IMR-90 (cell line): Measurements from ENCODE around the gene MYO5A. TPM values are rescaled to one million over a fixed set of nuclear protein-coding genes. Genes with fewer than 3 reads are reported as not detected.

Source experiments
- ATAC-seq: fragments of 200-7000 bp; cut with Tn5 transposase; 2 replicates; pipeline ENCODE4 v1.9.1; 2020; ENCODE audit warnings: low read depth, mild to moderate bottlenecking, moderate library complexity
- BruUV-seq: library from RNA; stranded (reverse); fragments of 400-500 nt; replicated peaks from 2 replicates; lab custom pipeline; 2021; lab: Mats Ljungman, UMichigan
- CTCF ChIA-PET: fragments of 300-600 bp; formaldehyde crosslinking; extraction: SDS; loops from one replicate; lab custom pipeline; 2021; ENCODE audit warnings: antibody characterized with exemption; lab: Yijun Ruan, JAX
- POLR2A ChIA-PET: fragments of 300-600 bp; sonication (Branson Sonifier 250); formaldehyde crosslinking; loops from one replicate; lab custom pipeline; 2022; ENCODE audit warnings: antibody characterized with exemption; ENCODE audit not compliant: unreplicated experiment; lab: Charles Lee
- DNase-seq: peaks from one replicate; pipeline ENCODE4 v3.0.0; 2013
- H2AFZ ChIP-seq: replicated peaks from 2 replicates; pipeline ENCODE3; 2013; ENCODE audit warnings: low read length, mild to moderate bottlenecking; ENCODE audit not compliant: poor library complexity
- H2AK5ac ChIP-seq: 2 replicates; pipeline ENCODE4 v1.6.1; 2013; ENCODE audit warnings: low read depth, low read length, inconsistent platforms
- H2AK9ac ChIP-seq: replicated peaks from 2 replicates; pipeline ENCODE3; 2013; ENCODE audit warnings: mild to moderate bottlenecking, low read depth, low read length, moderate library complexity; ENCODE audit not compliant: poor library complexity
- H2BK120ac ChIP-seq: 2 replicates; pipeline ENCODE4 v1.6.1; 2013; ENCODE audit warnings: low read depth, low read length, inconsistent platforms
- H2BK15ac ChIP-seq: 3 replicates; pipeline ENCODE4 v1.6.1; 2013; ENCODE audit warnings: low read depth, low read length, inconsistent platforms
- H2BK20ac ChIP-seq: 2 replicates; pipeline ENCODE4 v1.6.1; 2013; ENCODE audit warnings: low read depth, mild to moderate bottlenecking, inconsistent platforms, low read length, moderate library complexity
- H2BK5ac ChIP-seq: 2 replicates; pipeline ENCODE4 v1.6.1; 2013; ENCODE audit warnings: mild to moderate bottlenecking, low read depth, low read length, inconsistent platforms; ENCODE audit not compliant: poor library complexity, severe bottlenecking
- H3K14ac ChIP-seq: replicated peaks from 2 replicates; pipeline ENCODE4 v1.6.1; 2013; ENCODE audit warnings: low read depth, low read length, inconsistent platforms
- H3K18ac ChIP-seq: 2 replicates; pipeline ENCODE4 v1.6.1; 2013; ENCODE audit warnings: low read depth, low read length, control low read depth
- H3K23ac ChIP-seq: 2 replicates; pipeline ENCODE4 v1.6.1; 2013; ENCODE audit warnings: low read depth, low read length, inconsistent platforms
- H3K27ac ChIP-seq: 2 replicates; pipeline ENCODE4 v1.5.1; 2013; ENCODE audit warnings: mild to moderate bottlenecking, control low read depth, low read length; ENCODE audit not compliant: insufficient read depth
- H3K27me3 ChIP-seq: 2 replicates; pipeline ENCODE4 v1.6.1; 2013; ENCODE audit warnings: low read length; ENCODE audit not compliant: control insufficient read depth, insufficient read depth
- H3K36me3 ChIP-seq: 2 replicates; pipeline ENCODE4 v1.6.1; 2013; ENCODE audit warnings: low read length, mixed read lengths; ENCODE audit not compliant: control insufficient read depth, insufficient read depth
- H3K4ac ChIP-seq: 2 replicates; pipeline ENCODE4 v1.6.1; 2013; ENCODE audit warnings: low read depth, low read length, inconsistent platforms
- H3K4me1 ChIP-seq: 2 replicates; pipeline ENCODE4 v1.6.1; 2013; ENCODE audit warnings: low read length, mixed read lengths; ENCODE audit not compliant: control insufficient read depth, insufficient read depth
- H3K4me2 ChIP-seq: 2 replicates; pipeline ENCODE4 v1.6.1; 2013; ENCODE audit warnings: low read depth, mild to moderate bottlenecking, control low read depth, low read length, moderate library complexity
- H3K4me3 ChIP-seq: 2 replicates; pipeline ENCODE4 v1.5.1; 2013; ENCODE audit warnings: low read depth, mild to moderate bottlenecking, control low read depth, low read length, moderate library complexity; ENCODE audit not compliant: insufficient read depth
- H3K56ac ChIP-seq: 2 replicates; pipeline ENCODE4 v1.6.1; 2013; ENCODE audit warnings: low read length, inconsistent platforms; ENCODE audit not compliant: insufficient read depth; ENCODE audit errors: extremely low read depth
- H3K79me1 ChIP-seq, 2 experiments: 2 replicates each; pipeline ENCODE4 v1.6.1; 2013; ENCODE audit warnings: low read length in 2 of 2, inconsistent platforms in 1 of 2, low read depth in 1 of 2
- H3K9ac ChIP-seq: 2 replicates; pipeline ENCODE4 v1.6.1; 2013; ENCODE audit warnings: low read depth, low read length, control low read depth
- H3K9me1 ChIP-seq: 2 replicates; pipeline ENCODE4 v1.6.1; 2013; ENCODE audit warnings: low read length, inconsistent platforms; ENCODE audit not compliant: insufficient read depth
- H3K9me3 ChIP-seq: 2 replicates; pipeline ENCODE4 v1.6.1; 2013; ENCODE audit warnings: low read length; ENCODE audit not compliant: control insufficient read depth, insufficient read depth
- H4K20me1 ChIP-seq: 2 replicates; pipeline ENCODE4 v1.6.1; 2013; ENCODE audit warnings: low read length, inconsistent platforms; ENCODE audit not compliant: insufficient read depth
- H4K5ac ChIP-seq: 2 replicates; pipeline ENCODE4 v1.6.1; 2013; ENCODE audit warnings: mild to moderate bottlenecking, low read depth, low read length, control low read depth
- H4K8ac ChIP-seq, 2 experiments: 2 replicates each; pipeline ENCODE4 v1.6.1; 2013; ENCODE audit warnings: low read depth in 2 of 2, low read length in 2 of 2, control low read depth in 1 of 2, inconsistent platforms in 1 of 2
- H4K91ac ChIP-seq: 2 replicates; pipeline ENCODE4 v1.6.1; 2013; ENCODE audit warnings: low read depth, low read length, inconsistent platforms; ENCODE audit not compliant: insufficient read depth
- CTCF ChIP-seq: conservative IDR thresholded peaks from 2 replicates; pipeline ENCODE4 v1.5.1; 2012; ENCODE audit warnings: mild to moderate bottlenecking, low read depth, low read length, improper control_type of control experiment
- ELK1 ChIP-seq: fragments of 150-350 bp; IDR thresholded peaks from 2 replicates; pipeline ENCODE4 v1.6.1; 2016; ENCODE audit warnings: low read depth, mild to moderate bottlenecking, low read length, moderate library complexity, borderline replicate concordance
- MAFK ChIP-seq: IDR thresholded peaks from 2 replicates; pipeline ENCODE4 v1.6.1; 2012; ENCODE audit warnings: low read depth, low read length, improper control_type of control experiment
- MXI1 ChIP-seq: IDR thresholded peaks from 2 replicates; pipeline ENCODE4 v1.6.1; 2012; ENCODE audit warnings: low read depth, mild to moderate bottlenecking, low read length, moderate library complexity, borderline replicate concordance
- NFE2L2 ChIP-seq: fragments of 150-350 bp; IDR thresholded peaks from 2 replicates; pipeline ENCODE4 v1.6.1; 2016; ENCODE audit warnings: low read depth, mild to moderate bottlenecking, low read length
- WGBS, 2 experiments: methylation state at CpG; one replicate each; pipeline versions ENCODE4 v1.1.5 to v1.1.7; 2013; ENCODE audit warnings: missing lambda C conversion rate in 2 of 2; ENCODE audit not compliant: insufficient read length in 1 of 2; ENCODE audit errors: extremely low coverage in 2 of 2; 5-methylcytosine and 5-hydroxymethylcytosine counted together
- dilution Hi-C: fragments of 300-500 bp; cut with HindIII; formaldehyde crosslinking; loops from one replicate; pipeline ENCODE4 v1.14.3; 2018; ENCODE audit warnings: low sequenced_read_pairs; ENCODE audit not compliant: unreplicated experiment
- in situ Hi-C: fragments of 300-500 bp; cut with MboI; formaldehyde crosslinking; loops from 3 replicates; pipeline ENCODE4 v1.14.3; 2019; ENCODE audit warnings: low sequenced_read_pairs, inconsistent platforms, mixed read lengths
- intact Hi-C: fragments of 100-400 bp; cut with micrococcal nuclease; formaldehyde crosslinking; loops from 2 replicates; pipeline ENCODE4 v1.10.0; 2022
- polyA plus RNA-seq, 3 experiments: library from polyadenylated mRNA; depleted of rRNA; stranded (reverse); fragments of >200 nt; gene quantifications; 2 replicates each; pipeline ENCODE4 v1.2.3, GENCODE V29; 2012; ENCODE audit warnings: low replicate concordance in 1 of 3
- total RNA-seq: library from RNA; depleted of rRNA; stranded (reverse); fragments of >200 nt; gene quantifications from 2 replicates; pipeline ENCODE4 v1.2.3, GENCODE V29; 2012

The MYO5A gene
- total and polyA plus RNA-seq, 2 of the 4 experiments (the other 2 are of a cell fraction): 19.4 to 69.2 TPM

- no CpG with 5 or more reads among the region's 3 CpGs for WGBS, 2 experiments
- Histone ChIP-seq H3K4me3 (no peak overlapping the region), H3K4ac (no peak overlapping the region), H3K9me1 (peaks cover 8% of the 10 kb centered on the region), H3K27ac (no peak overlapping the region), H2BK15ac (no peak overlapping the region; the same call in 2 of the 3 replicates), H3K4me2 (no peak overlapping the region), H2BK5ac (no peak overlapping the region), H3K36me3 (no peaks in the 10 kb centered on the region), H2AFZ (no peak overlapping the region), H4K5ac (no peak overlapping the region), H4K91ac (no peak overlapping the region), H2AK5ac (no peak overlapping the region), H3K79me1 (peaks cover 32 to 52% of the 10 kb centered on the region in 2 experiments), H2BK120ac (no peak overlapping the region), H3K27me3 (no peaks in the 10 kb centered on the region), H3K23ac (no peak overlapping the region), H4K8ac (no peak overlapping the region), H3K4me1 (peaks cover 9% of the 10 kb centered on the region), H3K18ac (no peak overlapping the region), H3K14ac (no peak overlapping the region), H2AK9ac (no peak overlapping the region), H2BK20ac (no peak overlapping the region), H3K56ac (no peak overlapping the region), H3K9ac (no peak overlapping the region), H3K9me3 (no peaks in the 10 kb centered on the region), H4K20me1 (peaks cover 13% of the 10 kb centered on the region; the same call in 1 of the 2 replicates)
- no TSS peak for BruUV-seq
- ATAC-seq (no peak), DNase-seq (no peak)
- intact Hi-C loops: no loop called here
- TF ChIP-seq MAFK: no peak
- TF ChIP-seq ELK1: no peak
- no peak for TF ChIP-seq NFE2L2
- TF ChIP-seq MXI1: no peak
- no peak for TF ChIP-seq CTCF
- CTCF ChIA-PET: interaction anchor here (0.7 kb wide), 1 partner anchor 34 kb away, joined by 4 read pairs; no protein-coding TSS in a partner anchor
- POLR2A ChIA-PET: no interaction called here
- dilution Hi-C loops: no loop called here
- in situ Hi-C loops: no loop called here
Measured at GRCh38 chr15:52521682-52522081, 7.0 kb downstream of the MYO5A start.
